ENCODE data around the gene PSMC3IP. TPM values are rescaled to one million over a fixed set of nuclear protein-coding genes. Genes with fewer than 3 reads are reported as not detected.

PSMC3IP gene
- polyA plus RNA-seq, 1 donor (not counting 4 experiments of a cell fraction or from before 2014, with no cell fraction given): 7.7 TPM

DNA sequence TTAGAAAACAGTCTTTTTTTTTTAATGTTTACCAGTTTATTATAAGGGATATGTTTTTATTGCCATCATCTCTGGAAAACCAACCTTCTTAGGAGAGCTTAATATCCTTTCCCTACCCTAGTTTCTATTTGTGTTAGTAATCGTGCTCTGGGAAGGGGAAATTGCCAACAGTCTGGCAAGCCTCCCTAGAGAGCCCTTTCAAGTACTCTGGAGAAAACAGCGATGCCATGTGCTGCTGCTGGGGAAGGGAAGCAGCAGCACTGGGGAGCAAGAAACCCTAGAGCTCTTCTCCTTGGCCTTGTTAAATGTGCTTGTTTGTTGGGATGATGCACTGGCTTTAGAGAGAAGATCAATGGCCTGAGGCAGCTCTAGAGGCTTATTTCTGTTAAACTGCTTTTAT lies 21.4 kb upstream of the PSMC3IP start:
- no peak for TF ChIP-seq EZH2 (IDR thresholded peaks at IDR 0.05; ENCODE audit: low read length)
- TF ChIP-seq, protein P1, sequence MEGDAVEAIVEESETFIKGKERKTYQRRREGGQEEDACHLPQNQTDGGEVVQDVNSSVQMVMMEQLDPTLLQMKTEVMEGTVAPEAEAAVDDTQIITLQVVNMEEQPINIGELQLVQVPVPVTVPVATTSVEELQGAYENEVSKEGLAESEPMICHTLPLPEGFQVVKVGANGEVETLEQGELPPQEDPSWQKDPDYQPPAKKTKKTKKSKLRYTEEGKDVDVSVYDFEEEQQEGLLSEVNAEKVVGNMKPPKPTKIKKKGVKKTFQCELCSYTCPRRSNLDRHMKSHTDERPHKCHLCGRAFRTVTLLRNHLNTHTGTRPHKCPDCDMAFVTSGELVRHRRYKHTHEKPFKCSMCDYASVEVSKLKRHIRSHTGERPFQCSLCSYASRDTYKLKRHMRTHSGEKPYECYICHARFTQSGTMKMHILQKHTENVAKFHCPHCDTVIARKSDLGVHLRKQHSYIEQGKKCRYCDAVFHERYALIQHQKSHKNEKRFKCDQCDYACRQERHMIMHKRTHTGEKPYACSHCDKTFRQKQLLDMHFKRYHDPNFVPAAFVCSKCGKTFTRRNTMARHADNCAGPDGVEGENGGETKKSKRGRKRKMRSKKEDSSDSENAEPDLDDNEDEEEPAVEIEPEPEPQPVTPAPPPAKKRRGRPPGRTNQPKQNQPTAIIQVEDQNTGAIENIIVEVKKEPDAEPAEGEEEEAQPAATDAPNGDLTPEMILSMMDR (optimal IDR thresholded peaks at IDR 0.05 in 1 of 3, IDR thresholded peaks at IDR 0.05 in 1 of 3, conservative IDR thresholded peaks at IDR 0.05 in 1 of 3; ENCODE audit: extremely low read depth in 1 of 3, insufficient read depth in 2 of 3, low read length in 3 of 3): no peak
- H3K9me1 ChIP-seq (ENCODE audit: control insufficient read depth, extremely low read depth, insufficient read depth, low read length): no peaks in the 10 kb centered on the region
- H3K9me3 ChIP-seq (ENCODE audit: control insufficient read depth, low read depth, low read length): no peaks in the 10 kb centered on the region
- H4K20me1 ChIP-seq (ENCODE audit: control insufficient read depth, extremely low read depth, insufficient read depth, low read length): no peaks in the 10 kb centered on the region
- dilution Hi-C loops (cut with MboI; ENCODE audit: extremely low pct_ligation_motif_present, low sequenced_read_pairs): no loop called here
- H3K4me1 ChIP-seq (ENCODE audit: control insufficient read depth, extremely low read depth, insufficient read depth, low read length): no peaks in the 10 kb centered on the region
- H3K36me3 ChIP-seq (ENCODE audit: control insufficient read depth in 2 of 2, extremely low read depth in 1 of 2, insufficient read depth in 2 of 2, low read length in 2 of 2): peaks cover 5 to 8% of the 10 kb centered on the region in 2 experiments
- H2AFZ ChIP-seq (ENCODE audit: control insufficient read depth, low read length): no peak overlapping the region
- no peak overlapping the region for H3K4me3 ChIP-seq (ENCODE audit: control insufficient read depth in 2 of 3, extremely low read depth in 1 of 3, insufficient read depth in 2 of 3, low read depth in 1 of 3, low read length in 3 of 3)
- H3K27ac ChIP-seq (ENCODE audit: control insufficient read depth, insufficient read depth, low read length): no peak overlapping the region
- H3K4me2 ChIP-seq (ENCODE audit: control insufficient read depth, extremely low read depth, insufficient read depth, low read depth, low read length): no peak overlapping the region
- peaks cover 42% of the 10 kb centered on the region for H3K79me2 ChIP-seq (ENCODE audit: control insufficient read depth, insufficient read depth, low read length)
- no peaks in the 10 kb centered on the region for H3K27me3 ChIP-seq (ENCODE audit: control insufficient read depth, extremely low read depth, insufficient read depth, low read length)
- FAIRE-seq (no peak), DNase-seq (ENCODE audit: low read depth, low spot score) (no peak)
- H3K9ac ChIP-seq (ENCODE audit: control insufficient read depth, extremely low read depth, insufficient read depth, low read length): no peak overlapping the region

DNA sequence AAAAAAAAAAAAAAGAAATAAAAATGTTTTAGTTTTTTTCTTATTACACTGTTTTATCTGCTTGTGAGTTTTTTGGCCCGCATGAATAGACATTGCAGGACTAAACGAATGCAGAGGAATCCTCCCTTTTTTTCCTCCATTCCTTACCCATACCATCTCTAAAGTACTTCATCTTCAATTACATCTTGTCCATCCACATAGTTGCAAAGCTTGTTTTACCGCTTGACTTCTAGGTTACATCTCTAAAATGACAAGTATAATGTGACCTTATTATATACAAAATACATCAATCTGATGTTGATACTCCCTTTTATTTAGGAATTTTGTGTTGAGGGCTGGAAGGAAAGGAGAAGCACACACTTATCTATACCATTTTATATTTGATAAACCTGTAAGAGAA lies 18.9 kb upstream of the PSMC3IP start:
- Histone ChIP-seq H3K4me2 (ENCODE audit: control insufficient read depth, extremely low read depth, insufficient read depth, low read depth, low read length) (no peak overlapping the region), H3K4me1 (ENCODE audit: control insufficient read depth, extremely low read depth, insufficient read depth, low read length) (no peaks in the 10 kb centered on the region), H4K20me1 (ENCODE audit: control insufficient read depth, extremely low read depth, insufficient read depth, low read length) (no peaks in the 10 kb centered on the region), H3K36me3 (ENCODE audit: control insufficient read depth in 2 of 2, extremely low read depth in 1 of 2, insufficient read depth in 2 of 2, low read length in 2 of 2) (peaks cover 0 to 5% of the 10 kb centered on the region in 2 experiments), H3K27ac (ENCODE audit: control insufficient read depth, insufficient read depth, low read length) (no peak overlapping the region), H3K9me3 (ENCODE audit: control insufficient read depth, low read depth, low read length) (no peaks in the 10 kb centered on the region), H3K4me3 (ENCODE audit: control insufficient read depth in 2 of 3, extremely low read depth in 1 of 3, insufficient read depth in 2 of 3, low read depth in 1 of 3, low read length in 3 of 3) (no peak overlapping the region), H2AFZ (ENCODE audit: control insufficient read depth, low read length) (no peak overlapping the region), H3K9me1 (ENCODE audit: control insufficient read depth, extremely low read depth, insufficient read depth, low read length) (no peaks in the 10 kb centered on the region), H3K9ac (ENCODE audit: control insufficient read depth, extremely low read depth, insufficient read depth, low read length) (no peak overlapping the region), H3K27me3 (ENCODE audit: control insufficient read depth, extremely low read depth, insufficient read depth, low read length) (no peaks in the 10 kb centered on the region), H3K79me2 (ENCODE audit: control insufficient read depth, insufficient read depth, low read length) (peaks cover 21% of the 10 kb centered on the region)
- TF ChIP-seq EZH2 (IDR thresholded peaks at IDR 0.05; ENCODE audit: low read length): no peak
- TF ChIP-seq, protein P1 (optimal IDR thresholded peaks at IDR 0.05 in 1 of 3, IDR thresholded peaks at IDR 0.05 in 1 of 3, conservative IDR thresholded peaks at IDR 0.05 in 1 of 3; ENCODE audit: extremely low read depth in 1 of 3, insufficient read depth in 2 of 3, low read length in 3 of 3): no peak
- FAIRE-seq (no peak), DNase-seq (ENCODE audit: low read depth, low spot score) (no peak)
- dilution Hi-C loops (cut with MboI; ENCODE audit: extremely low pct_ligation_motif_present, low sequenced_read_pairs): no loop called here
